Smooth muscle cell of bladder (primary cell): ENCODE results near the gene MTMR8. TPM values are rescaled to one million over a fixed set of nuclear protein-coding genes. Genes with fewer than 3 reads are reported as not detected.

Source experiments
- total RNA-seq: library from RNA; depleted of rRNA; stranded (reverse); fragments of >200 nt; gene quantifications from 2 replicates; pipeline ENCODE4 v1.2.3, GENCODE V29; 2014

Gene MTMR8
- not detected in 2 replicates for total RNA-seq

DNA sequence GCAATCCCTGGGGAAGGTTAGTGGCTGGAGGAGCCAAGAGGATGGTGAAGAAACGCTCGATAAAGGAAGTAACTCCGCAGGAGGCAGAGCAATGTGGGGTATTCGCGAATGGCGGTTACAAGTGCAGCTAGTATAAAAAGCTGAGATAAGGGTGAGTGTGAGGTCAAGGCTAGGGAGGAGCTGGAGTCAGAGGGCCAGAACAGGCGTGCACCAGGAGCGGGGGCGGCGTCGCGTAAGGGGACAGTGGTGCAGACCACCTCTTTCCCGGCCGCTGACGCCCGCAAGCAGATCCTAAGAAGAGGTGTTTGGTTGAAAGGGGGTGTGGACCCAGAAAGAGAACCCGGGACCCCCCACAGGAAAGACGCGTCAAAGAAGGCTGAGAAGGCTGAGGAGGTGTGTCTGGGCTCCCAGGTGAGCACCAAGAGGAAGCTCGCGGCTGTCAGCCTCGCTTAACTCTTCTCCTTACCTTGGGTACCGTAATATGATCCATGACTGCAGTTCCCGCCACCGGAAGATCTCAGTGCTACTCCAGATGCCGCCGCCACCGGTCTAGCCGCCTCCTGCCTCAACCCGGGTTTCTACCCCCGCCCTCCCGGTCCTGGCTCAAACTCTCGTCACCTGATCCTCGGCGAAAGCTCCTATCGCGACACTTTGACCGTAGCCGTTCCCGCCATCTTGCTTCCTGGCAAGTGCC is at the start of gene MTMR8:
Gene MTMR8 (minus strand): TSS at position 579 of the 694 bp plus-strand sequence. CDS start 89 bp downstream, at position 490.

GRCh38 chrX:64230123-64230970 is 164.9 kb downstream of the MTMR8 start, which contains the start of gene ASB12:
Gene ASB12, minus strand, starts transcription at chrX:64230607. Its CDS starts 4,957 bp downstream, at chrX:64225650.

Other genes starting within 250 kb of the MTMR8 start
- gene AMER1, start 189.7 kb downstream of the MTMR8 start, total RNA-seq: 1.00 and 1.5 TPM in 2 replicates
- not detected in 2 replicates for gene ASB12, start 164.8 kb downstream of the MTMR8 start, total RNA-seq